ENCODE results near the gene VTI1A.
A peak's percentile ranks its signal among the peaks of the same experiment; 100 is the strongest.
"Not testable (repeated sequence)": the region's sequence is repeated elsewhere in the genome, so short reads cannot be mapped to it uniquely, and the experiment has no call there.

Gene VTI1A

GRCh38 chr10:112446855-112447619, at the start of gene VTI1A, which contains the start of gene ZDHHC6:
Gene VTI1A (plus strand): TSS chr10:112447215. CDS start chr10:112447374, 159 bp downstream.
Gene ZDHHC6 (minus strand): TSS chr10:112446914. CDS start chr10:112445436, 1,478 bp downstream.
- DNase-seq (ENCODE audit: insufficient read length, low spot score) (peak; percentile 59), FAIRE-seq (peak; percentile 74)

GRCh38 chr10:112397592-112397991, 49.4 kb upstream of the VTI1A start:
- DNase-seq (ENCODE audit: insufficient read length, low spot score) (no peak), FAIRE-seq (no peak)

GRCh38 chr10:112402917-112403316, 44.1 kb upstream of the VTI1A start:
- no peak for DNase-seq (ENCODE audit: insufficient read length, low spot score)
- FAIRE-seq: no peak

- FAIRE-seq: no peak
- no peak for DNase-seq (ENCODE audit: insufficient read length, low spot score)
These were observed 42.4 kb upstream of the VTI1A start for GRCh38 chr10:112404617-112405016.

- FAIRE-seq; DNase-seq (ENCODE audit: insufficient read length, low spot score): not testable (repeated sequence)
These were observed 40.2 kb upstream of the VTI1A start for GRCh38 chr10:112406806-112407205.

GRCh38 chr10:112407696-112408095, 39.3 kb upstream of the VTI1A start:
- DNase-seq (ENCODE audit: insufficient read length, low spot score) (no peak), FAIRE-seq (no peak)

- DNase-seq (ENCODE audit: insufficient read length, low spot score) (no peak), FAIRE-seq (no peak)
These were observed 37.7 kb upstream of the VTI1A start for GRCh38 chr10:112409299-112409698.

- FAIRE-seq: no peak
- no peak for DNase-seq (ENCODE audit: insufficient read length, low spot score)
These were observed 37.3 kb upstream of the VTI1A start for GRCh38 chr10:112409755-112410154.

- no peak for DNase-seq (ENCODE audit: insufficient read length, low spot score)
- FAIRE-seq: no peak
These were observed 34.3 kb upstream of the VTI1A start for GRCh38 chr10:112412696-112413095.

GRCh38 chr10:112421731-112422130, 25.3 kb upstream of the VTI1A start:
- no peak for FAIRE-seq

GRCh38 chr10:112424651-112425050, 22.4 kb upstream of the VTI1A start:
- DNase-seq (ENCODE audit: insufficient read length, low spot score): no peak
- no peak for FAIRE-seq

More at GRCh38 chr10:112421731-112422130, 25.3 kb upstream of the VTI1A start:
- DNase-seq (ENCODE audit: insufficient read length, low spot score): no peak

GRCh38 chr10:112426111-112426510, 20.9 kb upstream of the VTI1A start:
- FAIRE-seq (no peak), DNase-seq (ENCODE audit: insufficient read length, low spot score) (no peak)

GRCh38 chr10:112429147-112429546, 17.9 kb upstream of the VTI1A start:
- DNase-seq (ENCODE audit: insufficient read length, low spot score): no peak
- FAIRE-seq: peak; percentile 80

- DNase-seq (ENCODE audit: insufficient read length, low spot score) (no peak), FAIRE-seq (no peak)
These were observed 17.3 kb upstream of the VTI1A start for GRCh38 chr10:112429654-112430230.

- FAIRE-seq: no peak
- no peak for DNase-seq (ENCODE audit: insufficient read length, low spot score)
These were observed 13.9 kb upstream of the VTI1A start for GRCh38 chr10:112433136-112433535.

- DNase-seq (ENCODE audit: insufficient read length, low spot score) (no peak), FAIRE-seq (no peak)
These were observed 11.9 kb upstream of the VTI1A start for GRCh38 chr10:112434988-112435619.

- DNase-seq (ENCODE audit: insufficient read length, low spot score) (no peak), FAIRE-seq (no peak)
These were observed 8.7 kb upstream of the VTI1A start for GRCh38 chr10:112438356-112438755.

GRCh38 chr10:112441520-112441919, 5.5 kb upstream of the VTI1A start:
- FAIRE-seq: no peak
- DNase-seq (ENCODE audit: insufficient read length, low spot score): no peak

GRCh38 chr10:112442063-112442462, 5.0 kb upstream of the VTI1A start:
- FAIRE-seq (no peak), DNase-seq (ENCODE audit: insufficient read length, low spot score) (no peak)

GRCh38 chr10:112446055-112446854, 760 bp upstream of the VTI1A start:
- FAIRE-seq (peak; percentile 40), DNase-seq (ENCODE audit: insufficient read length, low spot score) (no peak)

- DNase-seq (ENCODE audit: insufficient read length, low spot score): no peak
- no peak for FAIRE-seq
These were observed 559 bp downstream of the VTI1A start for GRCh38 chr10:112447620-112447928.

All from GM19239 (cell line).